NCI-H82 treated with DMSO at 0.1 percent for 48 hours (cell line): Measurements from ENCODE around the gene PREX1.

Experiments used
- DNase-seq: peaks from one replicate; lab custom pipeline; 2025; ENCODE audit not compliant: unreplicated experiment; lab: John Stamatoyannopoulos, UW

Gene PREX1

GRCh38 chr20:48627737-48628128, 200.1 kb downstream of the PREX1 start:
- no peak for DNase-seq

DNA sequence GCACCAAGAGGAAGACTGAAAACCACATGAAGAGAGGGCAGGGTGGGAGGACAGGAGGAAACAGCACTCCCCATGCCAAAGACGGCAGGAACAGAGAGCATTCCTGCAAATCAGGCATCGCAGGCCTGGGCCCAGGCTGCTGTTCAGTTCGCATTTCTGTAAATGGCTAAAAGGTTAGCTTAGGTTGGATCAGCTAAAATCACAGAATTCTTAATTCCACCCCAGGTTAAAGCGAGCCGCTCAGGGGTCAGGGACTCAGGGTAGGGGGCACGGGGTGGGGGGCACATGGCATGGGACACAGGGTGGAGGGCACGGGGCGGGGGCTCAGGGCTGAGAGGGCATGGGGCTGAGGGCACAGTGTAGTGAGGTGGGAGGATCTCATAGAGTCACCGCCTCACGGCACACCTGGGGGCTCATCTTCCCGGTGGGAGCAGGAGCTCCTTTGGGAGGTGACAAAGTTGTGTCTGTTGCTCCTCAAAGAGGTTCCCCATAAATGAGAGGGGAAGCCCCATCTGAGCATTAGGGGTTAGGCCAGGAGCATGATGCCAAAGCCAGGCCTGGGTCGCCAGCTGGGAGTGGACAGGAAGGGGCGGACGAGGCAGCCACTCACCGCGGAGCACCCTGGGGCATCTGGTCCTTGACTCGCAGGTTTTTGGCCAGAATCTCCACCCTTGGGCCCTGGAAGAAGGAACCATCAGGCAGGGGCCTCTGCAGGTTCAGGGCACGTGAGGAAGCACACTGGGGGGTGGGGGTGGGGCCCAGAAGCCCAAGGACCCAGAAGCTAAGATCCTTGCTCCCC, 200.7 kb downstream of the PREX1 start:
- no peak for DNase-seq

- no peak for DNase-seq
These were observed 201.4 kb downstream of the PREX1 start for GRCh38 chr20:48626226-48626937.

GRCh38 chr20:48625136-48625900, 202.5 kb downstream of the PREX1 start:
- DNase-seq: no peak

DNA sequence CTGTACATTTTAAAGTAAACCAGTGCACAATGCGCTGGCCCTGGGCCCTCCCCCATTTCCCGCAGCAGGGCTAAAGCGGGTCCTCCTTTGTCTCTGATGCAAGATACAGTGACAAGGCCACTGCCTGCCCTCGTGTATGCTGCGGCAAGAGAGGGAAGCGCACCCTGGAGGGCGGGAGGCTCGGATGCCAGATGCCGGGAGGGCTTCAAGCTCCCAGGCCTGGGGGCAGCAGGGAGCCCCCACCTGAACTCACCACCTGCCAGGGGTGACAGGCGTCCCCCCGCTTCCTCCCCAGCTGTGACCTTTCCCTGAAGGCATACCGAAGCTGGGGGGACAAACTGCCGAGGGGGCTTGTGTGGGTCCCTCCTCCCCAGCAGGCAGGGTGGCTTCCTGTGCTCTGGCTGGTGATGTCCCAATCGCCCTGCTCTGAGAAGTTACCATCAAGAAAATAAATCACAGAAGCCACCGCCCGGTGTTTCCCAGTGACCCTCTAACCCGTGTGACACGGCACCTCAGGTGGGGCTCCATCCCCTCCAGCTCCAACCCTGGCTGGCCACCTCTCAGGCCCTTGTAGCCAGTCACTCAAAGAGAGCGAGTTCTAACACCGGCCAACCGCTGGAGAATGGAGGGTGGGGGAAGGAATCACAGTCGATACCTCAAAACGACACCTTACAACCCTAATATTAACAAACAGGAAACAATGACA, 203.3 kb downstream of the PREX1 start:
- DNase-seq: no peak

DNA sequence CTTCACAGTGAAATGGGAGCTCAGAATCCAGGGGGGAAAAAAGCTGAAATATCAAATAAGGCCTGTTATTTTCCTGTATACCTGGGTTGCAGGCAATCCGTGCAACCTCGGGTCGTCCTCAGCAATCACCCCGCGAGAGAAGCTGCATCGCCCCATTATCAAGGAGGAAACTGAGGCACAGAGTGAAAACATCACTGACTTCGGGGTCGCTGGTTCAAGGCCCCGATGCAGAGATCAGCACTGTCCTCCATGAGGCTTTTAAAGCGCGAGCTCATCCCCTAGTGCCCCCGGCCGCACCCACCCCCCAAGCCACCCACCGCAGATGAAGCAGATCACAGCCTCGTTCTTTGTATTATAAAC, 203.9 kb downstream of the PREX1 start:
- no peak for DNase-seq

DNA sequence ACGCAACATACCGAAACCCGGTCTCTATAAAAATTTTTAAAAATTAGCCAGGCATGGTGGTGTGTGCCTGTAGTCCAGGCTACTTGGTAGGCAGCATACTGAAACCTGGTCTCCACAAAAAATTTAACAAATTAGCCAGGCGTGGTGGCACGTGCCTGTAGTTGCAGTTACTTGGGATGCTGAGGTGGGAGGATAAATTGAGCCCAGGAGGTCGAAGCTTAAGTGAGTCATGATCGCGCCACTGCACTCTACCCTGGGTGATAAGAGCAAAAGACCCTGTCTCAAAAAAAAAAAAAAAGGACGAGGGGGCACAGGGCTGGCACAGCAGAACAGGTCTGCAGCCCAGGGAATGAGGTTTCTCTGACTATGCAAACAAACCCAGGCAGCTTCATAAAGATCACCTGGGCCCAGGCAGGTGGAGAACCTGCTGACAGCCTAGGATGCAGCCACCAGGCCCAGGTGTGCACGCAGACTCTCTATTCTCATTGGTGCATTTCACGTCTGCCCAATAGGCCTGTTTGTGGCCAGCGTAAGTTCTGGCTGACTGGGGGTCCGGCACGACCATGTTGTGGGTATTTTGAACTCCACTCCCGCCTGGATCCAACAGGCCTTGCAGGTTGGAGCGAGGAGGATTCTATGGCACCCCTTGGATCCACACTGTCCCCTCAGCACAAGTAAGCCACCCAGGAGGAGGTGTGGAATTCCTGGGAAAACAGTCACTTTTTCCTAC, 204.5 kb downstream of the PREX1 start:
- no peak for DNase-seq

DNA sequence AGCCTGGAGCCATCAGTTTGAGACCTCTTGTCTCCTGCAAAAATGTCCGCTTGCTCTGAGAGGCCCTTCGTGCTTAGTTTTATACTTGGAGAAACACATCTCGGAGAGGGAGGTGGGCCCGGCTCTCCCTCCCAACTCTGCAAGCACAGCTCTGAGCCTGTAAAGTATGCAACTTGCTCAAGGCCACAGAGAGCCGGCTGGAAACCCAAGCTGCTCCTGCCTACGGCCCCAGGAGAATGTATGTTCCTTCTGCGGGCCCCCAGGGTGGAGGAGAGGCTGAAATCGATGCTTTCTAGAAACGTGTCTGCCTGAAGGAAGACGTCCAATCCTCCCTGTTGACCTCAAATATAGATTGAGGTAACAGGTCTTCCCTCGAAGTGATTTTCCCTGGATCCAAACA, 205.4 kb downstream of the PREX1 start:
- DNase-seq: no peak

GRCh38 chr20:48621376-48622078, 206.3 kb downstream of the PREX1 start:
- no peak for DNase-seq

GRCh38 chr20:48620507-48621375, 207.1 kb downstream of the PREX1 start:
- DNase-seq: peak; percentile 61

GRCh38 chr20:48620154-48620506, 207.7 kb downstream of the PREX1 start:
- DNase-seq: no peak

DNA sequence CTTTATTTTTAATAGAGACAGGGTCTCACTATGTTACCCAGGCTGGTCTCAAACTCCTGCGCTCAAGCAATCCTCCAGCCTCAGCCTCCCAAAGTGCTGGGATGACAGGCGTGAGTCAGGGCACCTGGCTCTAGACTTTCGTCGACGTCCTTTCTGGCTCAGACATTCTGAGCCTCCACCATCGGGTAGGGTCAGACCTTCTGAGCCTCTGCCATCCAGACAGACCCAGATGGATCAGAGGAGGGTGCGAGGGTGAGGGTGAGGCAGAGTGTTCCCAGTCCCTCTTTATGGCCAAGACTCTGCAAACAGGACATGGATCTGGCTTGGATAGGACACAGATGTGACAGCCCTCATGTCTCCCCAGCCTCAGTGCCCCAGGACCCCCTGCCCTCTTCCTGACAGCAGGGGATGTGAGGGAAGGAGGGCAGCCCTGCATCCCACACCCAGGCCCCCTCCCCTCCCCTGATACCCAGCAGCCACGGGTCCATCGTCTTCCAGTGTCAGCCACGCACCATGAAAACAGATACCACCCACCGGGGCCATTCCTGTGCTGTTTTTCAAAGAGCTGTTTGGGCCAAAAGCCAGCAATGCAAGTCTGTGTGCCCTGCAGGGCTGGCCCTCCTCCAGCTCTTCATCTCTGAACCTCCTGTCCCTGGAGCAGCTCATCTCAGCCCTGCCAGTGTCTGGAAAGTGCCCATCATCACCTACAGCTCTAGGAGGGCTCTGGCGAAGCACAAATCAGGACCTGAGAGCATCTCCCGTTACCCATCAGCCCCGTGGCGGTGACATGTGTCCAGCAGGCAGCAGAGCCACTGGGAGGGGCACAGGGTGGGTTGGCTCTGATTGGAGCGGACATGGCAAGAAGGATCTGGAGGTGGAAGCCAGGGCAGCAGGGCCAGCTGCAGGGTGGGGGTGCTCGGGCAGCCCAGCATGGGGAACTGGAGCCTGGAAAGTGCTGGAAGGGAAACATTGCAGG, 208.4 kb downstream of the PREX1 start:
- DNase-seq: no peak

DNA sequence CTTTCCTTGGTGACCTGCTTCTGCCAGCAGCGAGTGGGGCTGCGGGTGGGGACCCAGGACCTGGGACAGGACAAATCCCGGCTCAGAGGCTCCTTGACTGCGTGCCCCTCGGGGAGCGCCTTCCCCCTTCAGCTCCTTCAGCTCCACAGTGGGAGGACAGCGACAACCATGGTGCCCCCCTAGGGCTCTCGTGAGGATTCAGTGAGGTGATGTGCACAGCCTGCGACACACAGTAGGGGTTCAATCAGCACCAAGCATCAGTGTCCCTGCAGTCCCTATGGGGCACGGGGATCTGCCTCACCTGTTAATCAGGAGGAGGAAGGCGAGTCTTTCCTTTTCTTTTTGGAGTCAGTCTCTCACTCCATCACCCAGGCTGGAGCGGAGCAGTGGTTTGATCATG, 209.2 kb downstream of the PREX1 start:
- DNase-seq: no peak

GRCh38 chr20:48618052-48618451, 209.7 kb downstream of the PREX1 start:
- DNase-seq: no peak

DNA sequence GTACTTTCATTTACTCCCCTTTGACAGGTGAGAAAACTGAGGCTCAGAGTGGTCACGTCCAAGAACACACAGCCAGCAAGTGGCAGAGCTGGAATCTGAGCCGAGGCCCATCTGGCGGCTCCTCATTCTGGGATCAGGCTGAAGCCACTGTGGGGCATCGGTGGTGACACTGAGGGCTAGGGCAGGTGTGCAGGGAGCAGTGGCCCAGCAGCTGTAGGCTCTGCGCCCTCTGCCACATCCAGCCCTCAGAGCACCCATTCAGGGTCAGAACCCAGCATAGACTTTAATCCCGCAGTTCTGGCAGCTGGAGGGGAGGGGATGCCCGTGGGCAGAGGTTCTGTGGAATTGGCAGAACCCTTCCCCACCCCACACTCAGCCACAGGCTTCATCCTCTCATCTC, 210.3 kb downstream of the PREX1 start:
- no peak for DNase-seq

- DNase-seq: no peak
These were observed 211.3 kb downstream of the PREX1 start for GRCh38 chr20:48616481-48616880.

DNA sequence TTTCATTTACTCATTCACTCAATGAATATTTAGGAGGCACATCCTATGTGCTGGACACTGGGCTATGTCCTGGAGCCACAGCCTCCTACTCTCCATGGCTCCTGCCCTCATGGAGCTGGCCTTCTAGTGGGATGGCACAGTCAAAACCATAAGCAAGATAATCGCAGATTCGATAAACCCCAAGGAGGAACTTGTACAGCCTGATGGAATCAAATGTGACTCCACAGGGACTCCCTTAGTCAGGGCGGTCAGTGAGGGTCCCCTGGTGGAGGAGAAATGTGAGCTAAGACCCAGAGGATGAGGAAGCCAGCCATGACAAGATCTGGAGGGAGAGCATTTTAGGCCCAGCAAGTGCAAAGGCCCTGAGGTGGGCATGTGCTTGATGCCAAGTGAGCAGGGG, 211.9 kb downstream of the PREX1 start:
- DNase-seq: no peak
